ENCODE data around the gene PRR5.

GRCh38 chr22:44786610-44787009, 84.6 kb downstream of the PRR5 start:
- TF ChIP-seq CTCF (IDR thresholded peaks at IDR 0.05; ENCODE audit: low read depth, low read length, poor library complexity, severe bottlenecking), result no peak
- no peak for TF ChIP-seq EZH2phosphoT487 (IDR thresholded peaks at IDR 0.05; ENCODE audit: borderline replicate concordance, low read length)

Measured in DOHH2 (cell line).